Erythroblast (primary cell): ENCODE data around the gene CDKN2AIPNL.
"Not testable (repeated sequence)": the region's sequence is repeated elsewhere in the genome, so short reads cannot be mapped to it uniquely, and the experiment has no call there.

Experiments
- GATA1 ChIP-seq: IDR thresholded peaks from 2 replicates; pipeline ENCODE4 v1.6.1; 2011; ENCODE audit warnings: low read depth, mild to moderate bottlenecking, control low read depth, low read length, moderate library complexity
- POLR2A ChIP-seq: IDR thresholded peaks from 2 replicates; pipeline ENCODE4 v1.6.1; 2011; ENCODE audit warnings: mild to moderate bottlenecking, low read length

GRCh38 chr5:134421038-134421437 lies 9.4 kb upstream of the CDKN2AIPNL start:
- not testable (repeated sequence) for TF ChIP-seq POLR2A, GATA1
